Measurements from ENCODE around the gene SLC37A2. TPM values are rescaled to one million over a fixed set of nuclear protein-coding genes. Genes with fewer than 3 reads are reported as not detected.
"Not testable (repeated sequence)": the region's sequence is repeated elsewhere in the genome, so short reads cannot be mapped to it uniquely, and the experiment has no call there.

The SLC37A2 gene
- total RNA-seq, 2 donors from 2014 or later, result 2.0 to 4.2 TPM

GRCh38 chr11:125086633-125087296 lies 23.7 kb downstream of the SLC37A2 start:
- TF ChIP-seq, protein P1, sequence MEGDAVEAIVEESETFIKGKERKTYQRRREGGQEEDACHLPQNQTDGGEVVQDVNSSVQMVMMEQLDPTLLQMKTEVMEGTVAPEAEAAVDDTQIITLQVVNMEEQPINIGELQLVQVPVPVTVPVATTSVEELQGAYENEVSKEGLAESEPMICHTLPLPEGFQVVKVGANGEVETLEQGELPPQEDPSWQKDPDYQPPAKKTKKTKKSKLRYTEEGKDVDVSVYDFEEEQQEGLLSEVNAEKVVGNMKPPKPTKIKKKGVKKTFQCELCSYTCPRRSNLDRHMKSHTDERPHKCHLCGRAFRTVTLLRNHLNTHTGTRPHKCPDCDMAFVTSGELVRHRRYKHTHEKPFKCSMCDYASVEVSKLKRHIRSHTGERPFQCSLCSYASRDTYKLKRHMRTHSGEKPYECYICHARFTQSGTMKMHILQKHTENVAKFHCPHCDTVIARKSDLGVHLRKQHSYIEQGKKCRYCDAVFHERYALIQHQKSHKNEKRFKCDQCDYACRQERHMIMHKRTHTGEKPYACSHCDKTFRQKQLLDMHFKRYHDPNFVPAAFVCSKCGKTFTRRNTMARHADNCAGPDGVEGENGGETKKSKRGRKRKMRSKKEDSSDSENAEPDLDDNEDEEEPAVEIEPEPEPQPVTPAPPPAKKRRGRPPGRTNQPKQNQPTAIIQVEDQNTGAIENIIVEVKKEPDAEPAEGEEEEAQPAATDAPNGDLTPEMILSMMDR (IDR thresholded peaks at IDR 0.05), result no peak
- H3K9me3 ChIP-seq, result no peaks in the 10 kb centered on the region
- H3K27me3 ChIP-seq, result no peaks in the 10 kb centered on the region
- peaks cover 0 to 9% of the 10 kb centered on the region in 2 donors for H3K4me1 ChIP-seq
- no peak overlapping the region for H3K4me3 ChIP-seq
- H3K36me3 ChIP-seq, result no peaks in the 10 kb centered on the region
- no peak overlapping the region for H3K27ac ChIP-seq
- DNase-seq (ENCODE audit: low spot score), result peak; percentile 53

GRCh38 chr11:125088123-125088522 lies 25.0 kb downstream of the SLC37A2 start:
- Histone ChIP-seq H3K9me3 (no peaks in the 10 kb centered on the region), H3K27ac (no peak overlapping the region), H3K36me3 (no peaks in the 10 kb centered on the region), H3K4me3 (no peak overlapping the region), H3K4me1 (peaks cover 0 to 9% of the 10 kb centered on the region in 2 donors), H3K27me3 (no peaks in the 10 kb centered on the region)
- TF ChIP-seq, protein P1 (IDR thresholded peaks at IDR 0.05), result no peak
- peak; percentile 48 for DNase-seq (ENCODE audit: low spot score)

DNA sequence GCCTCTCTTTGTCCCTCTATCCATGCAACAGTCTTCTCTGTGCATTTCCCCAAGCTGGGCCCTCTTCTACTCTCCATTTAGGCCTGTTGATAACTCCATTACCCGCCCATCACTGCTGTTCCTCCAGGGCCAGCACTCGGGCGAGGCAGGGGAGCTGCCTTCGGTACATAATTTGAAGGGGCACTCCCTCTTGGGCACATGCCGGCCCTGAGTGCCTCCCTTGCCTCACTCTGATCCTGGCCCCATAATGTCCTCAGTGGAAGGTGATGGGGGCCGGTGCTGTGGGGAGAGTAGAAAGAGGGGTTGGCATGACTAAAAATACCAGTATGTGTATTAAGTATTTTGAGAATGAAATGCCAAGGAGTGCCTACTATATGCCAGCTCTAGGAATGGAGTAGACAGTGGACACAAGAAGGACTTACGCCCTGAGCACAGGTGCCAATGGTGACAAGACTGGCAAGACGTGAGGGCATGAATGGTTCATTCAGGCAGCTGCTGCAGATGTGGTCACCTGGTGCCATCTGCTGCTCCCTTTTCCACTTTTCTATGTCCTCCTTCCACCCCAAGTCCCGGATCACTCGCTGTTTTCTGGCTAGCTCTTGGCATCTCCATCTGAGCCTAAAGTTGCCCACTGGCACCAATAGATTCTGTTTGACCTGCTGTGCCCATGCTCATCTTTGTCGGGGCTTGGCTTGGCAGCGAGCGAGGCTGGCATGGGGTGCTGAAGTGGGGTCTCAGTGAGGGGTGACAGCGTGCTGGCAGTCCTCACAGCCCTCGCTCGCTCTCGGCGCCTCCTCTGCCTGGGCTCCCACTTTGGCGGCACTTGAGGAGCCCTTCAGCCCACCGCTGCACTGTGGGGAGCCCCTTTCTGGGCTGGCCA lies 25.7 kb downstream of the SLC37A2 start:
- Histone ChIP-seq H3K4me3 (no peak overlapping the region), H3K9me3 (no peaks in the 10 kb centered on the region), H3K4me1 (peaks cover 0 to 9% of the 10 kb centered on the region in 2 donors), H3K27ac (no peak overlapping the region), H3K36me3 (no peaks in the 10 kb centered on the region), H3K27me3 (no peaks in the 10 kb centered on the region)
- TF ChIP-seq, protein P1 (IDR thresholded peaks at IDR 0.05), result no peak
- DNase-seq (ENCODE audit: low spot score), result peak; percentile 28

GRCh38 chr11:125089481-125089880 lies 26.4 kb downstream of the SLC37A2 start:
- not testable (repeated sequence) for H3K27ac ChIP-seq, H3K4me3 ChIP-seq, H3K4me1 ChIP-seq, H3K27me3 ChIP-seq, H3K36me3 ChIP-seq, H3K9me3 ChIP-seq
- DNase-seq (ENCODE audit: low spot score), result peak; percentile 28

DNA sequence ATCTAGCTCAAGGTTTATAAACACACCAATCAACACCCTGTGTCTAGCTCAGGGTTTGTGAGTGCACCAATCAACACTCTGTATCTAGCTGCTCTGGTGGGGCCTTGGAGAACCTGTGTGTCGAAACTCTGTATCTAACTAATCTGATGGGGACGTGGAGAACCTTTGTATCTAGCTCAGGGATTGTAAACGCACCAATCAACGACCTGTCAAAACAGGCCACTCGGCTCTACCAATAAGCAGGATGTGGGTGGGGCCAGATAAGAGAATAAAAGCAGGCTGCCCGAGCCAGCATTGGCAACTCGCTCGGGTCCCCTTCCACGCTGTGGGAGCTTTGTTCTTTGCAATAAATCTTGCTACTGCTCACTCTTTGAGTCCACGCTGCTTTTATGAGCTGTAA lies 27.0 kb downstream of the SLC37A2 start:
- H3K27me3 ChIP-seq, H3K4me1 ChIP-seq, H3K9me3 ChIP-seq, H3K27ac ChIP-seq, H3K4me3 ChIP-seq, H3K36me3 ChIP-seq: not testable (repeated sequence)
- DNase-seq (ENCODE audit: low spot score), result peak; percentile 51

GRCh38 chr11:125090816-125091215 lies 27.7 kb downstream of the SLC37A2 start:
- H3K27ac ChIP-seq, result no peak overlapping the region
- DNase-seq (ENCODE audit: low spot score), result peak; percentile 36
- TF ChIP-seq, protein P1 (IDR thresholded peaks at IDR 0.05), result no peak

More at GRCh38 chr11:125090816-125091215, 27.7 kb downstream of the SLC37A2 start:
- Histone ChIP-seq H3K4me3 (no peak overlapping the region), H3K4me1 (peaks cover 0 to 9% of the 10 kb centered on the region in 2 donors), H3K36me3 (no peaks in the 10 kb centered on the region), H3K27me3 (no peaks in the 10 kb centered on the region), H3K9me3 (no peaks in the 10 kb centered on the region)

All from right atrium auricular region (tissue), 2 donors.